Activated CD4-positive, alpha-beta T cell treated with anti-CD3 and anti-CD28 coated beads, Interleukin-2, amount 50 U/mL, for 48 hours (primary cell): ENCODE data around the gene RNF2.
"Not testable (repeated sequence)": the region's sequence is repeated elsewhere in the genome, so short reads cannot be mapped to it uniquely, and the experiment has no call there.

Experiments
- DNase-seq, 2 experiments: peaks; one replicate each; pipeline ENCODE4 v3.0.0-alpha.2; 2020

The RNF2 gene

GRCh38 chr1:185050823-185051451, 5.6 kb downstream of the RNF2 start:
- DNase-seq: no peak

- DNase-seq: no peak
Measured at GRCh38 chr1:185053204-185053603, 7.8 kb downstream of the RNF2 start.

GRCh38 chr1:185054365-185055060, 9.2 kb downstream of the RNF2 start:
- DNase-seq: no peak

- no peak for DNase-seq
Measured at GRCh38 chr1:185058110-185058509, 12.8 kb downstream of the RNF2 start.

GRCh38 chr1:185058876-185059275, 13.5 kb downstream of the RNF2 start:
- DNase-seq: no peak

- DNase-seq: no peak
Measured at GRCh38 chr1:185059950-185060571, 14.7 kb downstream of the RNF2 start.

- no peak for DNase-seq
Measured at GRCh38 chr1:185062710-185063370, 17.5 kb downstream of the RNF2 start.

GRCh38 chr1:185063719-185064118, 18.4 kb downstream of the RNF2 start:
- no peak for DNase-seq

- not testable (repeated sequence) for DNase-seq
Measured at GRCh38 chr1:185065006-185065405, 19.6 kb downstream of the RNF2 start.

GRCh38 chr1:185066181-185066580, 20.8 kb downstream of the RNF2 start:
- DNase-seq: no peak

GRCh38 chr1:185068341-185068740, 23.0 kb downstream of the RNF2 start:
- no peak for DNase-seq

- DNase-seq: no peak
Measured at GRCh38 chr1:185069202-185069772, 23.9 kb downstream of the RNF2 start.

- DNase-seq: no peak
Measured at GRCh38 chr1:185070051-185070450, 24.7 kb downstream of the RNF2 start.

- DNase-seq: no peak
Measured at GRCh38 chr1:185073725-185074124, 28.4 kb downstream of the RNF2 start.

- no peak for DNase-seq
Measured at GRCh38 chr1:185074307-185074706, 28.9 kb downstream of the RNF2 start.

GRCh38 chr1:185075476-185075875, 30.1 kb downstream of the RNF2 start:
- DNase-seq: no peak

GRCh38 chr1:185077374-185077773, 32.0 kb downstream of the RNF2 start:
- DNase-seq: no peak

- no peak for DNase-seq
Measured at GRCh38 chr1:185080422-185080821, 35.1 kb downstream of the RNF2 start.

GRCh38 chr1:185083818-185084217, 38.5 kb downstream of the RNF2 start:
- no peak for DNase-seq

- no peak for DNase-seq
Measured at GRCh38 chr1:185087101-185087500, 41.7 kb downstream of the RNF2 start.

- no peak for DNase-seq
Measured at GRCh38 chr1:185087746-185088145, 42.4 kb downstream of the RNF2 start.

GRCh38 chr1:185091480-185091879, 46.1 kb downstream of the RNF2 start:
- DNase-seq: no peak

- DNase-seq: no peak
Measured at GRCh38 chr1:185094761-185095160, 49.4 kb downstream of the RNF2 start.
